Measurements from ENCODE around the gene PHF14.
"Not testable (repeated sequence)": the region's sequence is repeated elsewhere in the genome, so short reads cannot be mapped to it uniquely, and the experiment has no call there.

PHF14 gene

GRCh38 chr7:10990748-10991147 is 17.1 kb downstream of the PHF14 start:
- not testable (repeated sequence) for DNase-seq

DNA sequence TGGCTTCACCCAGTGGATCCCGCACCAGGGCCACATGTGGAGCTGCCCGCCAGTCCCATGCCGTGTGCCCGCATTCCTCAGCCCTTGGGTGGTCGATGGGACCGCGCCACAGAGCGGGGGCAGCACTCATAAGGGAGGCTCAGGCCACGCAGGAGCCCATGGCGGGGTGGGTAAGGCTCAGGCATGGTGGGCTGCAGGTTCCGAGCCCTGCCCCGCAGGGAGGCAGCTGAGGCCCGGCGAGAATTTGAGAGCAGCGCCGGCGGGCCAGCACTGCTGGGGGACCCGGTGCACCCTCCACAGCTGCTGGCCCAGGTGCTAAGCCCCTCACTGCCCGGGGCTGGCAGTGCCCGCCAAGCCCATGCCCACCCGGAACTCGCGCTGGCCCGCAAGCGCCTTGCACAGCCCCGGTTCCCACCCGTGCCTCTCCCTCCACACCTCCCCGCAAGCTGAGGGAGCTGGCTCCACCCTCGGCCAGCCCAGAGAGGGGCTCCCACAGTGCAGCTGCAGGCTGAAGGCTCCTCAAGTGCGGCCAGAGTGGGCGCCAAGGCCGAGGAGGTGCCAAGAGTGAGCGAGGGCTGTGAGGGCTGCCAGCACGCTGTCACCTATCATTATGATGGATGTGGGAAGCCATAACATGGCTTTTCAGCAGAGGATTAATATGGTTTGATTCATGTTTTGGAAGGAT is 22.0 kb downstream of the PHF14 start:
- DNase-seq = not testable (repeated sequence)

DNA sequence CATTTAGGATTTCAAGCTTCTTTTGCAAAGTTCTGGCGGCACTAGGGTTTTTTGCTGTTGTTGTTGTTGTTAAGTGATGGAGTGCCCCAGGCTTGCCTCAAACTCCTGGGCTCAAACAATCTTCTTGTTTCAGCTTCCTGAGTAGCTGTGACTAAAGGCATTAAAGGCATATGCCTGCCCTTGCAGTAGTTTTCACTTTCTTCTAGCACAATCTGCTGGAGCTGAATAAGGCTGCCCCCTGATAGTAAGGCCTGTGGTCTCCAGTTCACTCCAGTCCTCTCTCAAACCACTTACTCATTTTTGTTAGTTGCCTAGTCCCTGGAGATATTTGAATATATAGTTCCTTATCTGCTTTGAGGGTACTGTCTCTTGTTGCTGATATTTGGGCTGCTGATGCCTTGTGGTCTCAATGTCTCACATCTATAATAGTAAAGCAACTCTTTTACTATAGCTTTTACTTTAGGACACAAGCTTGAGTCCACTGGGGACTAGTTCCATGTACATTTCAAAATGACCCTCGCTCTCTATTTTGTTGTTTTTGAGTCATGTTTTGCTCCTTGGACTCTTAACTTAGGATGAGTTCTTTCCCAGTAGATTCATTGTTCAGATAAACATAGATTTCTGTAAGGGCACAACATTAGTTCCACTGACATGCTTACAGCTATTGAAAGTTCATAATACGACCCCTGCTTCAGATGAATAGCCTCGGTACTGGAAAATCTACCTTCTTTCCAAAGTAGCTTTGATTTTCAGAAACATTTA is 25.5 kb downstream of the PHF14 start:
- DNase-seq = no peak

DNA sequence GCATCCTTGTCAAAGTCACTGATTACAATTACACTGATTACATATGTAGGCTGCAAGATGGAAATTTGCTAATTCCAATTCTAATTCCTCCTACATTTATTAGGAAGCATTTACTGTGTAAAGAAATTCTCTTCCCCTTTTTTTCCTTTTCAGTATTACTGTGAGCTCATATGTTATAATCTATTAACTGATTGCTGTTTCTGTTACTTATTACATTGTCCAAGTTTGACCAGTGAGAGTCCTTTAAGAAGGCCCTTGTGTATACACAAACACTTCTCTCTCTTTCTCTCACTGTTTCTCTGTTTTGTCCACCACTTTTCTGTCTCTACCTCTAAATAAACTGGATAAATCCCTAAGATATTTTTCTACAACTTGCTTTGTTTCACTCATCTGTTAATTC is 31.5 kb downstream of the PHF14 start:
- no peak for DNase-seq

- no peak for DNase-seq
Measured at GRCh38 chr7:11006291-11006690, 32.6 kb downstream of the PHF14 start.

GRCh38 chr7:11009631-11010030 is 36.0 kb downstream of the PHF14 start:
- DNase-seq = no peak

- no peak for DNase-seq
Measured at GRCh38 chr7:11021468-11021867, 47.8 kb downstream of the PHF14 start.

DNA sequence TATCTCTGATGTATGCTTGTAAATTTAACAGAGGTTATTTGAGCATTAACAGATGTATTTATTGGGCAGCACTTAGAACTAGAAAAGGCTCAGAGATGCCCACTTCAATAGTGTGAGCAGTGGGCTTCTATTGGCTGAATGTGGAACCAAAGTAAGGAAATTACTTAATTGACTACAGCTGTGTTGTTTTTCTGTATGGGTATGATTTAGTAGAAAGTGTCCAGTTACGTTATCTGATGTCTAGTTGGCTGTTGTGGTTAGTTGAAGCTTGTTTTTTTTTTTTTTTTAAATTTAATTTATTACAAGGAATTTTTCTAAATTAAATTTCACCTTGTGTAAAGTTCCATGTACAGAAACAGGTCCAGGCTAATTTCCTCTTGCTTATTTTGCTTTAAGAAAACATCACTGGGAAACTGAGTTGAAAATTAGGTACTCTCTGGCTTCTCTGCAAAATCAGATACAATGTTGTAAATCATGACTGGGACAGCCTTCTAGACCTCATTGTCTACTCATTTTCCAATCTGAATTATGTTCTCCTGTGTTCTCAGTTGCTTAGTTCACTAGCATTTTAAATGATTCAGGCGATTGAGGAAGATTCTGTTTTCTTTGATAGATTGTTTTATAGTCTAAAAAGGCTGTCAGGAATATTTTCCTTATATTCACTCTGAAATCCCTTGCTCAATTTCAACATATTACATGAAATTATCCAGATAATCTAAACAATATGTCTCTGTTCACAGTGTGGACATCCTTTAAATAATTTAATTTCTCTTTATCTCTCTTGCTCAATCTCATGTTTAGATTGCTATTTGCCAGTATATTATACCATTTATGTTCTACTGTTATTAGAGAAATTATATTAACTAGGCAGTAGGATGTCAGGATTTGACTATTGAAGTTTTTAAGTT is 53.0 kb downstream of the PHF14 start:
- DNase-seq = no peak

DNA sequence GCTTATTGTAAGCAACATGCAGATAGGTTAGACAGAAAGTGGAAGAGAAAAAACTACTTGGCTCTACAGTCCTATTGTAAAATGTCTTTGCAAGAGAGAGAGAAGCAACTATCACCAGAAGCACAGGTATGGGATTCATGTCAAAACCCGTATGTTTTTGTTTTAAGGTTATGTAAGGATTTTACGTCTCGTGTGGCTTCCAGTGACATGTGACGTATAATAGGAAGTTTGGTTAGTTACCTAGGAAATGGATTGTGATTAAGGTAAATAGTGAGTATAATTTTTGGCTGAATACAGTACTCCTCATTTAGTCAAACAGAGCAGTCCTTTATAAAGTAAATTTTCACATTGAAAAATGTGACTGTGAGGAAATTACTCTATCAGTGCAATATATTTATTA is 62.0 kb downstream of the PHF14 start:
- DNase-seq = no peak

GRCh38 chr7:11039974-11040373 is 66.3 kb downstream of the PHF14 start:
- no peak for DNase-seq

- no peak for DNase-seq
Measured at GRCh38 chr7:11054033-11054432, 80.4 kb downstream of the PHF14 start.

GRCh38 chr7:11060893-11061292 is 87.2 kb downstream of the PHF14 start:
- DNase-seq = no peak

DNA sequence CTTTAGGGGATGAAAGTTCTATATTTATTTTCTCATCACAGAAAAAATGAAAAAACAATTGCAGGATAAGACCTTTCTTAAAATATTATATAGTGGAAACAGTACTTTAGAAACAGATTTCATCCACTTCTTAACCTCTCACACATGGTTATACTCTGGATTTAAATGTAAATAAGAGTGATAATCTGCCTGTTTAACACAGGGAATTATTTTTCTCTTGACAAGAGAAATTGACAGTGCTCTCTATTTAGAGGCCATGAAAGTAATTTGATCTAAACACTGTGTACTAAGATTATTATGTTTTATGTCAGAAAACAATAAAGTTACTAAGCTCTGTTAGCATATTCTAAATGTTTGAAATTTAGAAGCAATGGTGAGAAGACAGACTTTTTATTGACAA is 88.4 kb downstream of the PHF14 start:
- no peak for DNase-seq

- no peak for DNase-seq
Measured at GRCh38 chr7:11069591-11069990, 95.9 kb downstream of the PHF14 start.

DNA sequence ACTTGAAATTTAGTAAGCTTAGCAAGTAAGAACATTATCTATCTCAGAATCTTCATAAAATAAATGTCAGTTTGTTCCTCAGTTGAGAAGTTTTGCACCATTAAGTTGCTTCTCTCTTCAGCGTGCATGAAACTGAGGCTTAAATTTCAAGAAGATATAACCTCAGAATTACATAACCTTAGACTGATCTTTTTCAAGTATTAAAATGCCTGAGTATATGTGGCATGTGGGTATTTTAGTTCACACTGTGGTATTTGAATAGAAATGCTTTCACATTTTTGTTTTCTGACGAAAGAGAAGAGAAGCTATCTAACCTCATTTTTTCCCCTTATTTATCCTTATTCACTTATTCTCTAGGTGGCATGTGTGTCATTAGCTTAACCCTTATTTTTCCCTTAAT is 104.1 kb downstream of the PHF14 start:
- DNase-seq = no peak

DNA sequence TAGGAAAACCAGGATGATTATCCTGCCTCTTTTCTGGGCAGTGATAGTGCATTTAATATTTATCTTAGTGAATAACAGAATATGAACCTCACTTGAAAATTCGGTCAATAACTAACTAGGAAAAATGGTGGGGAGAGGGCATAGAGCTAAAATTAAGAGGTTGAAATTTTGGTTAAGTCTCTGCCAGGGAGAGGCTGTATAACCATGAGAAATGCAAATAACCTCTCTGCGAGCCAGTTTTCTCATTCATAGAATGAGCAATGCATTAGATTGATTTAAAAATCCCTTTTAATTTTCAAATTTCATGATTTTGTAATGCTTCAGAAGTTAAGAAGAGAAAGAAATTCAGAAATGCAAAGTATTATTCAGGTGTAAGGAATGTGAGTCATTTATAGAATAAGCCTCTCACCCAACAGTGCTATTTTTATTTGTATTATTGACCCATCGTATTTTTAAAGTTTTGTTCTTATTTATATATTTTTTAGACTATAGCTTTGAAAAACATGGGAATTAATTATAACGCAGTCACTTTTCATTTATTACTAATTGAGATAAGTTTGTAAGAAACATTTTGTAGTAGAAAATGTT is 104.7 kb downstream of the PHF14 start:
- no peak for DNase-seq

GRCh38 chr7:11079907-11080306 is 106.2 kb downstream of the PHF14 start:
- DNase-seq = no peak

GRCh38 chr7:11082121-11082520 is 108.4 kb downstream of the PHF14 start:
- DNase-seq = no peak

DNA sequence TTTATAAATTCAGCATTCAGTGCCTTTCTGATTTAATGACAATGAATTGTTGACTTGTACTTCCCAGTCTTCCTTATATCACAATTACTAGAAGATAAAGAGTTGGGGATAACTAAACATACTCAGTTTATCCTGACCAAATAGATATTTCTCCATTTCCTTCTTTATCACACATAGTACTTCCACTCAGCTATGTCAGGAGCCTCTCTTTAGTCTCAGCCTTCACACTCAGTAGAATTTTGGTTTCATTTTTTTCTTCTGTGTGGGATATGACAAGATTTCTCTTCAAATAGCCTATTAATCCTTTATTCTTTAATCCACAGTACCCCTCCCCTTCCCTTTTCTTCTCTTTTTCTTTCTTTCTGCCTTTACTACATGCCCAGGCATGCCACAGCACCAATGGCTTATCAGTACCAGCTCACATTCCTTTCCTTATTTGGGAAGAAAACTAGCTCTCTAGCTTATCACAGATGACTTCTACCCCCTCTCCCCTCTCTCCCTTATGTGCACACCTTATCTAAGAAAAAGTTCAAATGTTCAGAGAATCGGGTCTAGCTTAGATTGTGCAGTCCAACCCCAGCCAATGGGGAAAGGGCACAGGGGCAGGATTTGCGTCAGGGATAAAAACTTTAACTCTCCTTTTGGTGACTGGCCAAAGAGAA is 109.0 kb downstream of the PHF14 start:
- DNase-seq = no peak

DNA sequence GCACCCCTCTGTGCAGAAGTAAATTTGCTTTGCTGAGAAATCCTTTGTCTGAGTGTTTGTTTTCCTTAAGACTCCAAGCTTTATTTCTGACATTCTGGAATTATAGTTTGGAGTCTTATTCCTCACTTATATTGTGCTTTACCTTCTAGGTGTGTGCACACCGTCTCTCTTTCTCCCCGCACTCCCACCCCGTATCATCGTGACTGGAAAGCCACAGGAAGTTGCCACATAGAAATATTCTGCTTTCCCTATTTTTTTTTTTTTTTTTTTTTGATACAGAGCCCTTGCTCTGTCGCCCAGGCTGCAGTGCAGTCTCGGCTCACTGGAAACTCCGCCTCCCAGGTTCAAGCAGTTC is 109.5 kb downstream of the PHF14 start:
- no peak for DNase-seq

DNA sequence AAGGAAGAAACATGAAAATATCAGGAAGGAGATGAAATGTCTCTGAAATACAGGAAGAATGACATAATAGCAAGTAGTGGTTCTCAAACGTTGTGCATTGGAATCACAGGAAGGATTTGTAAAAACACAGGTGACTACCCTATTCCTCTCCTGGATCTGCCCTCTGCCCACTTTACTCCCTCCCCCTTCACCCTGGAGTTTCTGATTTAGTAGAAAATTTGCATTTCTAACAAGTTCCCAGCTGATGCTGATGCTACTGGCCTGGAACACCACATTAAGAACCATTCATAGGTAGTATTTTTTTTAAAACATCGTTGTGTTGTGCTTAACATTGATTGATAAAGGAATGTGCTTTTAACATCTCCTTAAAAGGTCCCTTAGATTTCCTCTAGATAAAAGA is 130.9 kb downstream of the PHF14 start:
- no peak for DNase-seq

GRCh38 chr7:11109659-11110058 is 136.0 kb downstream of the PHF14 start:
- no peak for DNase-seq

All from NCI-H146 (cell line).